GM18868 (cell line): ENCODE measurements around the gene VAC14.
"Not testable (repeated sequence)": the region's sequence is repeated elsewhere in the genome, so short reads cannot be mapped to it uniquely, and the experiment has no call there.

ENCODE experiments used
- ATAC-seq: cut with Tn5 transposase; IDR thresholded peaks from one replicate; pipeline ENCODE4 v1.9.1; 2021; ENCODE audit warnings: mild to moderate bottlenecking, moderate library complexity; ENCODE audit not compliant: unreplicated experiment

Gene VAC14

GRCh38 chr16:70684146-70685060, 116.6 kb downstream of the VAC14 start:
- no peak for ATAC-seq

GRCh38 chr16:70683146-70683944, 117.6 kb downstream of the VAC14 start:
- no peak for ATAC-seq

GRCh38 chr16:70682239-70683145, 118.5 kb downstream of the VAC14 start:
- ATAC-seq, result no peak

GRCh38 chr16:70681382-70682238, 119.3 kb downstream of the VAC14 start:
- ATAC-seq, result no peak

- no peak for ATAC-seq
These were observed 120.2 kb downstream of the VAC14 start for GRCh38 chr16:70680495-70681381.

GRCh38 chr16:70679671-70680494, 121.1 kb downstream of the VAC14 start:
- no peak for ATAC-seq

GRCh38 chr16:70678898-70679670, 121.9 kb downstream of the VAC14 start:
- no peak for ATAC-seq

- no peak for ATAC-seq
These were observed 122.6 kb downstream of the VAC14 start for GRCh38 chr16:70678121-70678897.

- no peak for ATAC-seq
These were observed 123.3 kb downstream of the VAC14 start for GRCh38 chr16:70677499-70678120.

GRCh38 chr16:70676675-70677498, 124.1 kb downstream of the VAC14 start:
- no peak for ATAC-seq

GRCh38 chr16:70675851-70676513, 125.0 kb downstream of the VAC14 start:
- no peak for ATAC-seq

- ATAC-seq, result no peak
These were observed 126.5 kb downstream of the VAC14 start for GRCh38 chr16:70674221-70675014.

- ATAC-seq, result not testable (repeated sequence)
These were observed 130.0 kb downstream of the VAC14 start for GRCh38 chr16:70670938-70671337.

GRCh38 chr16:70670175-70670574, 130.8 kb downstream of the VAC14 start:
- ATAC-seq, result no peak
